GM12892 (cell line): ENCODE data around the gene SNAP91.
A peak's percentile ranks its signal among the peaks of the same experiment; 100 is the strongest.
"Not testable (repeated sequence)": the region's sequence is repeated elsewhere in the genome, so short reads cannot be mapped to it uniquely, and the experiment has no call there.

Experiments
- DNase-seq: peaks from one replicate; pipeline ENCODE4 v3.0.0; 2011; ENCODE audit not compliant: insufficient read length
- FAIRE-seq: peaks from 2 replicates; lab custom pipeline; 2011; peaks lifted over from hg19 to GRCh38; lab: Jason Lieb, UNC
- POLR2A ChIP-seq: IDR thresholded peaks from 2 replicates; pipeline ENCODE4 v1.6.1; 2011; ENCODE audit warnings: low read depth, low read length, control low read depth
- POLR2AphosphoS5 ChIP-seq: IDR thresholded peaks from 2 replicates; pipeline ENCODE4 v1.6.1; 2011; ENCODE audit warnings: low read depth, low read length, control low read depth
- TAF1 ChIP-seq: IDR thresholded peaks from 2 replicates; pipeline ENCODE4 v1.6.1; 2011; ENCODE audit warnings: low read depth, mild to moderate bottlenecking, control low read depth, low read length, borderline replicate concordance

The SNAP91 gene

DNA sequence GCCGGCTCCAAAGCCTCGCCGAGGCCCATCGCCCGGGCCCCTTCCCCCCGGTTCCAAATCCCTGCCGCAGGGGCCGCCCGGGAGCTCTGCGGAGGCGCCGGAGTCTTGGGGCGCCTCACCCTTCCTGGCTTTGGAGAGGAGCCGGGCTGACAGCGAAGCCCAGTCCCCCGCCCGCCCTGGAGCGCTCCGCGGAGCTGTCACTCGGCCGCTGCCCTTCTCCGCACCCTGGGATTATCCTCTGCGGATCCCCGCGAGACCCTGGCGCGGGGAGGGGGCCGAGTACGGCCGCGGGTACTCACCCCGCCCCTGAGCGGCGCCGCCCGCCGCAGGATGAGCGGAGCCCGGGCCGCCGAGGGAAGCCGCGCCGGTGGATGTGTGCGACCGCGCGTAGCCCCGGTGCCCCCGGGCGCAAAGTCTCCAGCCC, 343 bp downstream of the SNAP91 start:
- DNase-seq, result peak; percentile 10
- no peak for FAIRE-seq
- TF ChIP-seq POLR2AphosphoS5, result no peak
- no peak for TF ChIP-seq TAF1
- TF ChIP-seq POLR2A, result no peak

DNA sequence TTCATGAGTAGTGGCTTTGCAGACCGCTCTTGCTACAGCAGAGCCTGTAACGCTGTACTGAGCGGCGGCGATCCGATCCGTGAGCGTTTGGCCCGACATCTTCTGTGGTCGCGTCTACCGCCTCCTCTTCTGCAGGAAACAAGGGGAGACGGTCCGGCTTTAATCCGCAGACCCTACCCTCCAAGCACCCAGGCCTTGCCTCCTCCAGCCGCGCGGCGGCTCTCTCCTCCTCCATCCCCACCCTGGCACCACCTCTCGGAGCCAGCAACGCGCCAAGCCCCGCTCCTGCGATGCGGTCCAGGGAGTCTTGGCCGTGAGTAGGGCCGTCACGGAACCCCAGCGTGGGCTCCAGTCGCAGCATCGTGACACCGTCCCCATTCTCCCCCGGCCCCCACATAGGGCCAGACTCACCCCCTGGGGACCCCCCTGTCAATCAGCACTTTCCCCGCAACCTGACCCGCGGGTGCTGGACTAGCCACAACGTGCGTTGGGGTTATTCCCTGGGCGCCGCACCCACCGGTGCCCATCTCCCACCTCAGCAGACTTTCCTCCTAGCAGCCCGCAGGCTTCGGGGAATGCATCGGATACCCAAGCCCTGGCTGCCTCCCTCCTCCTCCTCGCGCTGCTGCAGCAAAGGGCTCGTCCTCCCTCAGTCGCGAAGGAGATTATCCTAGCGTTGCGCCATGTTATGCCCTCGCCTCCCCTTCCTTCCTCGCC, 914 bp downstream of the SNAP91 start:
- TF ChIP-seq POLR2A, result no peak
- TF ChIP-seq TAF1, result no peak
- TF ChIP-seq POLR2AphosphoS5, result no peak
- DNase-seq (no peak), FAIRE-seq (no peak)

DNA sequence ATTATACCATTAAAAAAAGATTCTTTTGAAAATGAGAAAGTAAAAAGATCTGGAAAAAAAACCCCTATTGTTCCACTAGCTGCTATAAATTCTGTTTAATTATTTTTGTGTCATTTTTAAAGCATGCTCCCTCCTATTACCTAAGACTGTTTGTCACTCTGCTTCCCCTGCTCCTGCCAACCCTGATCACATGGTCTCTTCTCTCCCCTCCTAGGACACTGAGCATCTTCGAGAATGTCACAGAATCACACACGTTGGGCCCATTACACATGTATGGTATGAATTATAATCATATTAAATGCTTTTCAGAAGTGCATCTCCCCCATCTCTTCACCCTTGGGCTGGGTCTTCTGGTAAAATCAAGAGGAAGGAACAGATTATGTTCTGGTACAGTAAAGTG, 6.2 kb downstream of the SNAP91 start:
- no peak for TF ChIP-seq POLR2A
- TF ChIP-seq POLR2AphosphoS5, result no peak
- TF ChIP-seq TAF1, result no peak
- DNase-seq, result no peak
- FAIRE-seq, result no peak

DNA sequence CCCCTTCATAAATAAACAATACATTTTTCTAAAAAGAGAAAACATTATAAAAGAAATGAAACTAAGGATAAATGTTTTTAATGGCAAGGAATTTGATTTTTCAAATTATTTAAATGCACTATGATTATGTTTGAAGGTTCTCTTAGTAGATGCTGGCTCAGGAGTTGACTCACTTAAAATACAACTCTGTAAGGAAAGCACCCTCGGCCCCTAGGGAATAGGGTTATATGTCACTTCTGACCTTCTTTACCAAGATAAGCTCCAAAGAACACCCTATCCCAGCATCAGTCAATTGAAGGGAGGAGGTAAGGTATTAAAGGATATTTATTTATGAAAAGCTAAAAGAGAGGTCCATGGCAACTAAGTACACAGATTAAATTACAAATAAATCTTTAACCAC, 6.8 kb downstream of the SNAP91 start:
- FAIRE-seq (no peak), DNase-seq (no peak)
- no peak for TF ChIP-seq POLR2AphosphoS5
- TF ChIP-seq POLR2A, result no peak
- TF ChIP-seq TAF1, result no peak

DNA sequence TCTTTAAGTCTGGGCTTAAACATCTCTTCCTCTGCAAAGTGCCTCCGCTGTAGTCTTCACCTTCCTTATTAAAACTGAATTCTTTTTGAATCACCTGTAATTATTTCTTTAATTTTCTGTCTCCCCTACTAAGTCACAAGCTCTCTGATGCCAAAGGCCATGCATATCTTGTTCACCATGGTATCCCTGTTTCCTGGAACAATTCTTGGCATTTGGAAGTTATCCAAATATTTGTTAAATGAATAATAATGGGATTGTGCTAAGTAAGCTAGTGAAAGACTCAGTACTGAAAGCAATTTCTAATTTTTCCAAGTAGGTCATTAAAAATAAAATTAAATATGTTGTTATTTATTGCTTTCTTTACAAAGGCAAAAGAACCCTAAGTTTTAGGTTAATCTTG, 12.2 kb downstream of the SNAP91 start:
- DNase-seq, result no peak
- no peak for FAIRE-seq
- TF ChIP-seq POLR2AphosphoS5 (no peak), POLR2A (no peak), TAF1 (no peak)

DNA sequence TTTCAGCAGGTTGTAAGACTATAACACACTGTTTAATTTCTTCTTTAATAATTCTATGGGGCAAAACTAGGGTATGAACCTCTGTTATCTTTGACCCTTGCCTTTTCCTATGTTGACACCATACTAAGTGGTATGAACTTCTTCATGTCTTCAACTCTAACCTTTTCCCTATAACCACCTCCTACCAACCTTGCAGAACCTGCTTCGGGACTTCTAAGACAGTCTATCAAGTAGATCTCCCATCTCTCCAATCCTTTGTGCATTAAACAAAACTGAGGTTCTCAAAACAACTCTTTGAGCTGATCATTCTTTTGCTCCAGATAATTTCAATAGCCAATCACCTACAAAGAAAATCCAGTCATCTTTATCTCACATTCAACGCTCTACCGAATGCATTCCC, 23.4 kb downstream of the SNAP91 start:
- DNase-seq (no peak), FAIRE-seq (no peak)
- no peak for TF ChIP-seq POLR2AphosphoS5
- TF ChIP-seq TAF1, result no peak
- no peak for TF ChIP-seq POLR2A

DNA sequence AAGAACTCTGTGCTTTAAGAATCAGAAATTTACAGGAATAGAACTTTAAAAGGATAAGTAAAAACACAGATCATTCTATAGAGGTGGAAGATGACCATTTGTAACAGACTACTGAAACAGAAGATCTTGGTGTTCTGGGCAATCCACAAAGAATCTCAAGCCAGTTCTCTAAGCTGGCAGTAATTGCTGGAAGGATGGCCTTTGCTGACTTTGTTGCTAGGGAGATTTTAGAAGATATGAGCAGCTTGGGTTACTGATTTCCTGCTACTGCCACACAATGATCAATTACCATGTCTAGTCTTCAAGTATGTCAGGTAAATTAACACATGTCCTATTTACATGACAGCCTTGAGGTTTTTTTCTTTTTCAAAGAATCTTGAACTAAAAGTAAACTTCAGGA, 31.1 kb downstream of the SNAP91 start:
- DNase-seq, result no peak
- no peak for TF ChIP-seq POLR2AphosphoS5
- TF ChIP-seq TAF1, result no peak
- TF ChIP-seq POLR2A, result no peak
- no peak for FAIRE-seq

DNA sequence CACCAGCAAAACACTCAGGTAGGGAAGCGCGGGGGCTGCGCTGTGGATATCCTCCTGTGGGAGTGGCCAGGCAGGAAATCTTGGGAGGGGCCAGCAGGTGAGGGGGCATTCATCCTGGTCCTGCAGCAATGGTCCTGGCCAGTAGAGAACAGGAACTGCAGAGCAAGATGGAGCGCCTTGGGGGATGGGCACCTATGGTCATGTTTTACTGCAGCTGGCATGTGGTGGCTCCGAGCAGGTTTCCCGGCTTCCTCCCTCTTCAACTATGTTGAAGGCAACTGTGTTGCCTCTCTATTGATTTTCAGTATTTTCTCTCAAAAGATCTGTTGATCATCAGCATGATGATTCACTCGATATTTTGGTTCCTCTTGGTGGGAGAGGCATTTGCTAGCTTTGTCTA, 70.9 kb downstream of the SNAP91 start:
- no peak for FAIRE-seq
- TF ChIP-seq POLR2A, result no peak
- TF ChIP-seq POLR2AphosphoS5, result no peak
- TF ChIP-seq TAF1, result no peak
- DNase-seq, result no peak

DNA sequence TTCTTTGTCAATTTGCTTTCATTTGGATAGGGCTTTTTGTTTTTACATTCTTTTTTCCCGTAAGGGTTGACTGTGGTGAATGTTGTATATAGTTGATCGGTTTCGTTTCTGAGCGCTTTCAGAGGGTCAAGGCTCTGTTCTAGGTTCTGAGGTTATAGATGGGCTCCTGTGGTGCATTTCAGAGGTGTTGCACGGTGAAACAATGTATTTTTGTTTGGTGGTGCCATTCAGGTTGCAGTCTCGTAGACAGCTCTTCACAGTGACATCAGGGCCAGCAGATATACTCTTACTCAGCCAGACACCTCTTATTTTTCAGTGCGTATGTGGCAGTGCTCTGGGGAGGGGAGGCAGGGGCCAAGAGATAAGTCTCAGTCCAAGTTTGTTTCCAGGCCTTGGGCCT, 72.1 kb downstream of the SNAP91 start:
- no peak for TF ChIP-seq POLR2AphosphoS5
- no peak for TF ChIP-seq POLR2A
- no peak for TF ChIP-seq TAF1

DNA sequence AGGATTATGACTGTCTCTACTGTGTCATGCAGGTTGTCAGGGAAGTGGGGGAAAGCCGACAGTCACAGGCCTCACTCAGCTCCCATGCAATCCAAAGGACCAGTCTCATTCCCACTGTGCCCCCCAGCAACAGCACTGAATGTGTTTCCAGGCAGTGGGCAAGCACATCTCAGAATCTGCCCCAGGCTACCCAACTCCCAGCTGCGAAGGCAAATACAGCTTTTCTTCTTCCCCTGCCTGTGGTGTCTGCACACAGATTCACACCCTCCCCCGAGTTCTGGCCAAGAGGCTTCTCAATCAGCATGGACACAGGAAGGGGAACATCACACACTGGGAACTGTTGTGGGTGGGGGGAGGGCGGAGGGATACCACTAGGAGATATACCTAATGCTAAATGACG, 75.3 kb downstream of the SNAP91 start:
- DNase-seq (no peak), FAIRE-seq (no peak)
- no peak for TF ChIP-seq TAF1
- TF ChIP-seq POLR2A, result no peak
- TF ChIP-seq POLR2AphosphoS5, result no peak

More for the DNA sequence above, 72.1 kb downstream of the SNAP91 start:
- DNase-seq (no peak), FAIRE-seq (no peak)

DNA sequence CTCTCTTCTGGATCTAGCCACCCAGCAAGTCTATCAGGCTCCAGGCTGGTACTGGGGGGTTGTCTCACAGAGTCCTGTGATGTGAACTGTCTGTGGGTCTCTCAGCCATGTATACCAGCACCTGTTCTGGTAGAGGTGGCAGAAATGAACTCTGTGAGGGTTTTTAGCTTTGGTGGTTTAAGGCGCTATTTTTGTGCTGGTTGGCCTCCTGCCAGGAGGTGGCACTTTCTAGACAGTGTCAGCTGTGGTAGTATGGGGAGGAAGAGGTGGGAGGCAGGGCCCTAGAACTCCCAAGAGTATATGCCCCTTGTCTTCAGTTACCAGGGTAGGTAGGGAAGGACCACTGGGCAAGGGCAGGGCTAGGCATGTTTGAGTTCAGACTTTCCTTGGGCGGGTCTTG, 75.8 kb downstream of the SNAP91 start:
- DNase-seq (no peak), FAIRE-seq (no peak)
- TF ChIP-seq POLR2AphosphoS5, result no peak
- no peak for TF ChIP-seq TAF1
- no peak for TF ChIP-seq POLR2A

DNA sequence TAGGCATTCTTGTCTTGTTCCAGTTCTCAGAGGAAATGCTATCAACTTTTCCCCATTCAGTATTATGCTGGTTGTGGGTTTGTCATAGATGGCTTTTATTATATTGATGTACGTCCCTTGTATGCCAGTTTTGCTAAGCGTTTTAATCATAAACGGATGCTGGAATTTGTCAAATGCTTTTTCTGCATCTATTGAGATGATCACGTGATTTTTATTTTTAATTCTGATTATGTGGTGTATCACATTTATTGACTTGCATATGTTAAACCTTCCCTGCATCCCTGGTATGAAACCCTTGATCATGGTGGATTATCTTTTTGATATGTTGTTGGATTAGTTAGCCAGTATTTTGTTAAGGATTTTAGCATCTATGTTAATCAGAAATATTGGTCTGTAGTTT, 79.0 kb downstream of the SNAP91 start:
- FAIRE-seq, DNase-seq: not testable (repeated sequence)

DNA sequence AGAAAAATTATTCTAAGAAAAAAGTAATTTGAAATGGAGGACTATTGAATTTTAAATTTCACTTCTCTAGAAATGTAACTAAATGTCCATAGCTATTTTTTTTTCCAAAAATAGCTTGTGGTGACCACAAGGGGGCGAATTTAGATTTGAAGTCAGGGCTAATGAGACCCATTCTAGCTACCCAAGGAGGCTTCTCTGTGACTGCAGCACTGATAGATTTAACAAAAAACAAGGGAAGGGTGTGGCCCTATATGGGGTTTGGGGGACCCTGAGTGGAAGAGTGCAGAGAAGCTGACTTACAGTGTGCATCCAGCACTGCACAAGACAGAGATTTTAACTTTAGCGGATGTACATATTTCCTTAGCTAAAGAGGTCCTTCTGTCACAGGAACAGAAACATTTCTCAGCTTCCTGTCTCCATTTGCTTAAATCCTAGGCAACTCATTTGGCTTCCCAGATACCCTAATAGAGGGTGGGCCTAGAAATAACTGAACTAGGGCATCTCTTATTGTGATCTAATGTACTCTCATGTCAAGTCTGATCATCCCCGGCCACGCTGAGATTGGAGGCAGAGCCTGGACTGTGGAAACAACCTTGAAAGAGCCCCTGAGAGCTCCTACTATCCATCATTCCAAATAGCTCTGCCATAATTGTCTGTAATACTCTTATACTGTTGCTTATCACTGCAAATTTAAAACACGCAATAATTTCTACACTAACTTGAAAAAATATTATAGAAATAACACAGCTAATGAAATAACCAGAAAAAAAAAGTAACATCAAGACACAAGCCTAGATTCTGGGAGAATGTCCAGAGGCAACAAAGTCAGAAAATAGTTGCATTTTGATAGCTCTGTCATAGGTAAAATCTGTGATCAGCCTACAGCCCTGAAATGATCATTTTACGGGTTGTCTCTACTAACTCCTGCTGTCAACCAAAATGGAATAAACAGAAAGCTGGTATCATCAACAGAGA, 93.6 kb downstream of the SNAP91 start:
- DNase-seq (no peak), FAIRE-seq (peak; percentile 27)
- TF ChIP-seq TAF1 (no peak), POLR2AphosphoS5 (no peak), POLR2A (no peak)

DNA sequence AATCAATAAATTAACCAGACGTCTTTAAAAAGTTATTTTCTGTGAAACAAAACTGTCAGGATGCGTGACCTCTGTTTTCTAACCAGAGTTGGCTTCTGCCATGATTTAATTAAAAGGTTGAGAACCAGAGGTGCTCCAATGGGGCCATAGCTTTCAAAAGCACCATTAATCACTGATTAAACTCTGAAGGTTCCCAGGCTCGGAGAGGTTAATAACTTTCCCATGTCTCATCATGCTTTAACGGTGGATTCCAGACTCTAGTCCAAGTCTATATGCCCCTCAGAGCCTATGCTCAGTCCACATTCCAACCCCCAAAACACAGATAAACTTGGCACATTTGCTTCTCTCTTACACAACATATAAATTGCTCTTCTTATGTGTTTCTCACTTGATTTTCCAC, 95.5 kb downstream of the SNAP91 start:
- FAIRE-seq (no peak), DNase-seq (no peak)
- TF ChIP-seq POLR2A, result no peak
- TF ChIP-seq POLR2AphosphoS5, result no peak
- no peak for TF ChIP-seq TAF1
